ENCODE results near the gene UNC5C.

GRCh38 chr4:95410387-95410977 lies 138.3 kb downstream of the UNC5C start:
- TF ChIP-seq SUZ12 (IDR thresholded peaks at IDR 0.05) (no peak), L3MBTL2 (conservative IDR thresholded peaks at IDR 0.05) (no peak), CTBP1 (IDR thresholded peaks at IDR 0.05; ENCODE audit: borderline replicate concordance) (no peak), ELF4 (IDR thresholded peaks at IDR 0.05) (no peak)

Data from HEK293T (cell line).